HG03039 (cell line): Measurements from ENCODE around the gene A1BG.

Experiments
- ATAC-seq: cut with Tn5 transposase; IDR thresholded peaks from one replicate; pipeline ENCODE4 v1.9.1; 2021; ENCODE audit warnings: mild to moderate bottlenecking, moderate library complexity; ENCODE audit not compliant: unreplicated experiment

Gene A1BG

GRCh38 chr19:58305065-58305931, 48.0 kb downstream of the A1BG start, which contains the start of gene ERVK3-1:
TSS of gene ERVK3-1 (plus strand) at chr19:58305377. CDS start at chr19:58312169, 6,792 bp downstream.
- ATAC-seq, result peak; percentile 93

GRCh38 chr19:58304748-58305064, 48.6 kb downstream of the A1BG start:
- ATAC-seq, result no peak

GRCh38 chr19:58304255-58304654, 49.0 kb downstream of the A1BG start:
- no peak for ATAC-seq

GRCh38 chr19:58300620-58301019, 52.7 kb downstream of the A1BG start:
- no peak for ATAC-seq

- no peak for ATAC-seq
Observed at GRCh38 chr19:58296104-58296503, 57.2 kb downstream of the A1BG start.
